Breast epithelium (tissue), 3 donors: ENCODE measurements around the gene AHRR.

ENCODE experiments used
- CTCF ChIP-seq, 3 donors: fragments of 450-650 bp; IDR thresholded peaks; one replicate each; pipeline ENCODE4 v1.5.1; 2016 to 2017; ENCODE audit warnings: antibody characterized with exemption in 3 of 3, mild to moderate bottlenecking in 3 of 3, moderate library complexity in 3 of 3
- POLR2AphosphoS5 ChIP-seq, 3 donors: sonication (generic); formaldehyde crosslinking; IDR thresholded peaks; one replicate each; pipeline ENCODE4 v1.6.1; 2017; ENCODE audit warnings: antibody characterized with exemption in 3 of 3

GRCh38 chr5:351921-352245 is 30.4 kb downstream of the AHRR start:
- TF ChIP-seq POLR2AphosphoS5 (IDR thresholded peaks at IDR 0.05): no peak
- TF ChIP-seq CTCF (IDR thresholded peaks at IDR 0.05): no peak
